H1 (cell line): Measurements from ENCODE around the gene VAMP2. TPM values are rescaled to one million over a fixed set of nuclear protein-coding genes. Genes with fewer than 3 reads are reported as not detected.

Source experiments
- CTCF ChIA-PET: fragments of 300-600 bp; sonication (Branson Sonifier 250); formaldehyde crosslinking; loops from one replicate; lab custom pipeline; 2021; ENCODE audit not compliant: partially characterized antibody; lab: Charles Lee
- POLR2A ChIA-PET: fragments of 300-600 bp; sonication (Branson Sonifier 250); formaldehyde crosslinking; loops from one replicate; lab custom pipeline; 2021; ENCODE audit warnings: inconsistent platforms; ENCODE audit not compliant: partially characterized antibody; lab: Charles Lee
- DNase-seq, 2 experiments: peaks; one replicate each; pipeline versions ENCODE4 v3.0.0 to v3.0.0-alpha.2; 2010 to 2022; ENCODE audit warnings: low spot score in 2 of 2, low read depth in 1 of 2, mixed read lengths in 1 of 2
- FAIRE-seq: peaks from 2 replicates; lab custom pipeline; 2011; peaks lifted over from hg19 to GRCh38; lab: Jason Lieb, UNC
- H2AFZ ChIP-seq: 2 replicates; pipeline ENCODE4 v1.8.1; 2012; ENCODE audit warnings: low read length, inconsistent platforms
- H2AK5ac ChIP-seq: 2 replicates; pipeline ENCODE4 v1.6.1; 2013; ENCODE audit warnings: low read depth, low read length
- H2BK120ac ChIP-seq: replicated peaks from 2 replicates; pipeline ENCODE3; 2013; ENCODE audit warnings: low read depth, low read length, inconsistent platforms
- H2BK12ac ChIP-seq: 2 replicates; pipeline ENCODE4 v1.6.1; 2013; ENCODE audit warnings: low read depth, low read length
- H2BK15ac ChIP-seq: 2 replicates; pipeline ENCODE4 v1.6.1; 2013; ENCODE audit warnings: low read length
- H2BK20ac ChIP-seq: 2 replicates; pipeline ENCODE4 v1.6.1; 2013; ENCODE audit warnings: low read length
- H2BK5ac ChIP-seq: 2 replicates; pipeline ENCODE4 v1.6.1; 2013; ENCODE audit warnings: low read depth, low read length
- H3K14ac ChIP-seq: 2 replicates; pipeline ENCODE4 v1.6.1; 2013; ENCODE audit warnings: inconsistent platforms; ENCODE audit not compliant: insufficient read length
- H3K18ac ChIP-seq: 2 replicates; pipeline ENCODE4 v1.6.1; 2013; ENCODE audit warnings: low read length; ENCODE audit errors: extremely low read depth
- H3K23ac ChIP-seq: 2 replicates; pipeline ENCODE4 v1.6.1; 2013; ENCODE audit warnings: inconsistent platforms; ENCODE audit not compliant: insufficient read length
- H3K23me2 ChIP-seq: 2 replicates; pipeline ENCODE4 v1.6.1; 2013; ENCODE audit warnings: low read depth, low read length
- H3K27ac ChIP-seq: 2 replicates; pipeline ENCODE4 v1.6.1; 2011; ENCODE audit warnings: low read depth, low read length, inconsistent platforms
- H3K27me3 ChIP-seq, 4 experiments: replicated peaks in 1 of 4; 1 replicate in 1 of 4; 2 replicates in 3 of 4; pipeline versions ENCODE4 v1.6.1 to v1.8.1; 2011 to 2013; ENCODE audit warnings: low read length in 3 of 4, mild to moderate bottlenecking in 3 of 4, inconsistent platforms in 2 of 4, mixed read lengths in 2 of 4, moderate library complexity in 1 of 4; ENCODE audit not compliant: control insufficient read depth in 3 of 4, insufficient read depth in 3 of 4; ENCODE audit errors: extremely low read depth in 1 of 4
- H3K36me3 ChIP-seq, 4 experiments: 2 replicates each; pipeline versions ENCODE4 v1.6.1 to v1.8.1; 2011 to 2013; ENCODE audit warnings: mild to moderate bottlenecking in 4 of 4, low read length in 3 of 4, moderate library complexity in 2 of 4, control low read depth in 1 of 4, inconsistent platforms in 1 of 4; ENCODE audit not compliant: insufficient read depth in 4 of 4, control insufficient read depth in 2 of 4
- H3K4ac ChIP-seq: replicated peaks from 2 replicates; pipeline ENCODE3; 2013; ENCODE audit warnings: low read length, low read depth, mixed read lengths, inconsistent platforms; ENCODE audit not compliant: insufficient read length
- H3K4me1 ChIP-seq, 4 experiments: replicated peaks in 1 of 4; 1 replicate in 1 of 4; 2 replicates in 3 of 4; pipeline versions ENCODE4 v1.6.1 to v1.8.1; 2011 to 2013; ENCODE audit warnings: low read length in 3 of 4, inconsistent platforms in 2 of 4, mixed read lengths in 1 of 4; ENCODE audit not compliant: insufficient read depth in 4 of 4, control insufficient read depth in 3 of 4
- H3K4me2 ChIP-seq, 2 experiments: 2 replicates each; pipeline versions ENCODE4 v1.6.1 to v1.8.1; 2011 to 2013; ENCODE audit warnings: low read depth in 2 of 2, low read length in 2 of 2, control low read depth in 1 of 2, inconsistent platforms in 1 of 2, mild to moderate bottlenecking in 1 of 2; ENCODE audit not compliant: insufficient read depth in 1 of 2
- H3K4me3 ChIP-seq, 4 experiments: fragments of 200-600, 300-600 bp in 1 of 4; sonication (generic), shearing (Covaris generic), sonication (Bioruptor Twin) in 1 of 4; 2 replicates each; pipeline versions ENCODE4 v1.5.1 to v1.8.1; 2011 to 2016; ENCODE audit warnings: low read length in 4 of 4, low read depth in 3 of 4, control low read depth in 2 of 4, inconsistent platforms in 2 of 4, mild to moderate bottlenecking in 2 of 4, mixed read lengths in 1 of 4, moderate library complexity in 1 of 4; ENCODE audit not compliant: insufficient read depth in 2 of 4; ENCODE audit errors: extremely low read depth in 1 of 4
- H3K56ac ChIP-seq: replicated peaks from 2 replicates; pipeline ENCODE3; 2013; ENCODE audit warnings: low read depth, mild to moderate bottlenecking, mixed read lengths, low read length, inconsistent platforms; ENCODE audit not compliant: insufficient read length
- H3K79me1 ChIP-seq: 2 replicates; pipeline ENCODE4 v1.6.1; 2013; ENCODE audit warnings: low read depth, low read length, control low read depth
- H3K79me2 ChIP-seq, 2 experiments: 2 replicates each; pipeline versions ENCODE4 v1.6.1 to v1.8.1; 2012 to 2013; ENCODE audit warnings: low read length in 2 of 2, mild to moderate bottlenecking in 2 of 2, inconsistent platforms in 1 of 2; ENCODE audit not compliant: insufficient read depth in 2 of 2, control insufficient read depth in 1 of 2
- H3K9ac ChIP-seq, 4 experiments: replicated peaks in 1 of 4; 1 replicate in 1 of 4; 2 replicates in 3 of 4; pipeline versions ENCODE4 v1.6.1 to v1.8.1; 2011 to 2013; ENCODE audit warnings: low read depth in 3 of 4, low read length in 3 of 4, control low read depth in 2 of 4, mild to moderate bottlenecking in 2 of 4, moderate library complexity in 2 of 4, inconsistent platforms in 1 of 4; ENCODE audit errors: extremely low read depth in 1 of 4
- H3K9me3 ChIP-seq, 2 experiments: 2 replicates each; pipeline versions ENCODE4 v1.6.1 to v1.8.1; 2012 to 2013; ENCODE audit warnings: mild to moderate bottlenecking in 2 of 2, moderate library complexity in 2 of 2, control low read depth in 1 of 2, inconsistent platforms in 1 of 2, low read depth in 1 of 2, low read length in 1 of 2, mixed read lengths in 1 of 2; ENCODE audit not compliant: insufficient read depth in 2 of 2
- H4K20me1 ChIP-seq, 2 experiments: replicated peaks in 1 of 2; 2 replicates each; pipeline versions ENCODE3 to v1.8.1; 2011 to 2013; ENCODE audit warnings: inconsistent platforms in 2 of 2, low read length in 2 of 2, mild to moderate bottlenecking in 1 of 2; ENCODE audit not compliant: insufficient read depth in 2 of 2, control insufficient read depth in 1 of 2
- H4K5ac ChIP-seq: 2 replicates; pipeline ENCODE4 v1.6.1; 2013; ENCODE audit warnings: low read length, low read depth, mixed read lengths, inconsistent platforms; ENCODE audit not compliant: insufficient read length
- H4K8ac ChIP-seq: 2 replicates; pipeline ENCODE4 v1.8.0; 2013; ENCODE audit warnings: mild to moderate bottlenecking, moderate library complexity, low read length, inconsistent platforms; ENCODE audit not compliant: insufficient read depth; ENCODE audit errors: extremely low read depth
- H4K91ac ChIP-seq: replicated peaks from 2 replicates; pipeline ENCODE3; 2013; ENCODE audit warnings: low read length, mixed read lengths, inconsistent platforms; ENCODE audit not compliant: insufficient read length
- BACH1 ChIP-seq: IDR thresholded peaks from 2 replicates; pipeline ENCODE4 v1.6.1; 2012; ENCODE audit warnings: low read length, improper control_type of control experiment
- GABPA ChIP-seq: IDR thresholded peaks from 2 replicates; pipeline ENCODE4 v1.6.1; 2011; ENCODE audit warnings: mild to moderate bottlenecking, low read length, moderate library complexity, borderline replicate concordance; ENCODE audit not compliant: insufficient read depth
- NRF1 ChIP-seq: IDR thresholded peaks from 2 replicates; pipeline ENCODE4 v1.6.1; 2011; ENCODE audit warnings: mild to moderate bottlenecking, low read depth, low read length, improper control_type of control experiment
- PHF8 ChIP-seq: fragments of 200-600 bp; sonication (generic); conservative IDR thresholded peaks from 2 replicates; pipeline ENCODE4 v1.7.1; 2012; ENCODE audit warnings: low read depth, mild to moderate bottlenecking, inconsistent platforms, low read length, moderate library complexity
- POLR2A ChIP-seq, 2 experiments: IDR thresholded peaks; 1 replicate in 1 of 2; 2 replicates in 1 of 2; pipeline ENCODE4 v1.6.1; 2011; ENCODE audit warnings: low read depth in 2 of 2, low read length in 2 of 2, mild to moderate bottlenecking in 2 of 2; ENCODE audit errors: control extremely low read depth in 1 of 2
- POLR2AphosphoS5 ChIP-seq: IDR thresholded peaks from 2 replicates; pipeline ENCODE4 v1.6.1; 2011; ENCODE audit warnings: low read depth, low read length
- RBBP5 ChIP-seq: IDR thresholded peaks from 2 replicates; pipeline ENCODE4 v1.7.1; 2012; ENCODE audit warnings: low read depth, mild to moderate bottlenecking, inconsistent platforms, low read length, moderate library complexity, borderline replicate concordance
- RFX5 ChIP-seq: IDR thresholded peaks from 2 replicates; pipeline ENCODE4 v1.6.1; 2011; ENCODE audit warnings: low read depth, low read length, improper control_type of control experiment, borderline replicate concordance
- RXRA ChIP-seq: IDR thresholded peaks from 2 replicates; pipeline ENCODE4 v1.6.1; 2011; ENCODE audit warnings: low read depth, mild to moderate bottlenecking, low read length, moderate library complexity; ENCODE audit not compliant: insufficient read depth
- YY1 ChIP-seq: IDR thresholded peaks from 2 replicates; pipeline ENCODE4 v1.6.1; 2011; ENCODE audit warnings: low read depth, mild to moderate bottlenecking, low read length
- ZNF274 ChIP-seq: IDR thresholded peaks from 2 replicates; pipeline ENCODE4 v1.7.0; 2012; ENCODE audit warnings: low read length, borderline replicate concordance; ENCODE audit errors: extremely low read depth
- WGBS, 2 experiments: shearing (Covaris generic) in 1 of 2; methylation state at CpG; one replicate each; pipeline versions ENCODE4 v1.1.6 to v1.1.7; 2013 to 2015; ENCODE audit warnings: low lambda C conversion rate in 2 of 2, mixed read lengths in 2 of 2, inconsistent platforms in 1 of 2, low coverage in 1 of 2, missing lambda C conversion rate in 1 of 2; ENCODE audit not compliant: insufficient replicate concordance in 2 of 2, insufficient coverage in 1 of 2, insufficient read length in 1 of 2; ENCODE audit errors: extremely low coverage in 1 of 2, missing lambda C conversion rate in 1 of 2; 5-methylcytosine and 5-hydroxymethylcytosine counted together
- polyA plus RNA-seq, 7 experiments: library from polyadenylated mRNA; depleted of rRNA in 3 of 7; stranded (reverse) in 5 of 7; unstranded in 2 of 7; fragments of >200 nt in 5 of 7; fragments of 200-250 nt in 2 of 7; gene quantifications; 1 replicate in 5 of 7; 2 replicates in 1 of 7; 4 replicates in 1 of 7; pipeline versions ENCODE4 v1.2.1 to v1.2.3, GENCODE V29; 2011 to 2013; ENCODE audit warnings: missing spikeins in 2 of 7, mixed read lengths in 2 of 7
- total RNA-seq: library from RNA; stranded (reverse); fragmentation: NEBNext Ultra II Directional; extraction: Animal tissue kit (Norgen Biotek cat#: 25700); gene quantifications from 2 replicates; pipeline ENCODE4 v1.2.1, GENCODE V29; 2021

Gene VAMP2
- total and polyA plus RNA-seq, 2 of the 8 experiments (the other 6 are each of a cell fraction or from before 2014, with no cell fraction given) = 19.3 to 20.5 TPM

GRCh38 chr17:8144401-8145231, 18.1 kb downstream of the VAMP2 start:
- Histone ChIP-seq H3K4ac (no peak overlapping the region), H2BK15ac (no peak overlapping the region), H3K27ac (no peak overlapping the region), H3K9ac (no peak overlapping the region), H4K20me1 (peaks cover 2 to 20% of the 10 kb centered on the region in 2 experiments), H3K56ac (no peak overlapping the region), H2BK12ac (no peak overlapping the region), H4K91ac (no peak overlapping the region), H2AK5ac (no peak overlapping the region), H3K79me2 (no peaks in the 10 kb centered on the region), H2AFZ (no peak overlapping the region), H3K4me1 (0 out of 7 replicates have a peak, but pooled peaks cover 0 to under 1% (median under 1%) of the 10 kb centered on the region in 4 experiments), H4K5ac (no peak overlapping the region), H2BK5ac (no peak overlapping the region), H3K4me3 (no peak overlapping the region), H4K8ac (peak overlapping the region; percentile 25; the same call in 1 of the 2 replicates), H3K18ac (no peak overlapping the region), H3K23ac (no peak overlapping the region), H3K23me2 (no peaks in the 10 kb centered on the region), H3K14ac (no peak overlapping the region), H3K9me3 (no peaks in the 10 kb centered on the region), H3K4me2 (no peak overlapping the region), H3K27me3 (no peaks in the 10 kb centered on the region), H3K79me1 (no peaks in the 10 kb centered on the region), H2BK120ac (no peak overlapping the region), H2BK20ac (no peak overlapping the region), H3K36me3 (peaks cover 12 to 54% (median 41%) of the 10 kb centered on the region in 4 experiments)
- POLR2A ChIA-PET = interaction anchor here (2.6 to 5.1 kb wide), 3 partner anchors 11 to 28 kb away, joined by 9 to 21 read pairs (median 11); no protein-coding TSS in a partner anchor
- WGBS, 2 experiments = 91% methylated on average over 15 of the region's 15 CpGs; no CpG with 5 or more reads in 1 of the 2 experiments
- DNase-seq = no peak
- CTCF ChIA-PET = interaction anchor here (0.6 to 14.1 kb wide), 5 partner anchors 13 to 366 kb away, joined by 3 to 133 read pairs (median 3); partner anchors contain the start of gene VAMP2
- FAIRE-seq = no peak
- TF ChIP-seq YY1 (no peak), BACH1 (no peak), NRF1 (no peak), RBBP5 (no peak), POLR2A (IDR thresholded peaks at IDR 0.05; ENCODE audit: control extremely low read depth in 1 of 2, low read depth in 2 of 2, low read length in 2 of 2) (no peak), POLR2AphosphoS5 (no peak), GABPA (no peak), RFX5 (no peak), RXRA (no peak), ZNF274 (no peak), PHF8 (no peak)
